Activated CD4-positive, CD25-positive, alpha-beta regulatory T cell (primary cell): ENCODE measurements around the gene DMRT1.

Experiments used
- DNase-seq, 4 experiments: peaks; one replicate each; lab custom pipeline; 2025; lab: John Stamatoyannopoulos, UW

DMRT1 gene

GRCh38 chr9:841371-842209 lies at the start of gene DMRT1:
Gene DMRT1, plus strand, starts transcription at chr9:841697. Its CDS starts 142 bp downstream, at chr9:841839.
- DNase-seq: no peak

GRCh38 chr9:792331-793260 lies 48.9 kb upstream of the DMRT1 start:
- DNase-seq: no peak

GRCh38 chr9:794386-794785 lies 47.1 kb upstream of the DMRT1 start:
- DNase-seq: no peak

GRCh38 chr9:795869-796268 lies 45.6 kb upstream of the DMRT1 start:
- no peak for DNase-seq

GRCh38 chr9:800591-801150 lies 40.8 kb upstream of the DMRT1 start:
- DNase-seq: no peak

- DNase-seq: no peak
These were observed 40.0 kb upstream of the DMRT1 start for GRCh38 chr9:801399-802071.

- DNase-seq: no peak
These were observed 37.5 kb upstream of the DMRT1 start for GRCh38 chr9:804026-804425.

GRCh38 chr9:805151-805550 lies 36.3 kb upstream of the DMRT1 start:
- DNase-seq: no peak

GRCh38 chr9:806285-807156 lies 35.0 kb upstream of the DMRT1 start:
- DNase-seq: no peak

- DNase-seq: no peak
These were observed 30.4 kb upstream of the DMRT1 start for GRCh38 chr9:811106-811531.

GRCh38 chr9:818958-819357 lies 22.5 kb upstream of the DMRT1 start:
- no peak for DNase-seq

- DNase-seq: no peak
These were observed 14.8 kb upstream of the DMRT1 start for GRCh38 chr9:826500-827280.

- no peak for DNase-seq
These were observed 1.2 kb upstream of the DMRT1 start for GRCh38 chr9:840343-840742.

GRCh38 chr9:842635-843426 lies 1.3 kb downstream of the DMRT1 start:
- no peak for DNase-seq

- DNase-seq: no peak
These were observed 1.9 kb downstream of the DMRT1 start for GRCh38 chr9:843427-843785.

GRCh38 chr9:846852-847251 lies 5.4 kb downstream of the DMRT1 start:
- no peak for DNase-seq

- DNase-seq: no peak
These were observed 6.0 kb downstream of the DMRT1 start for GRCh38 chr9:847505-847904.

- no peak for DNase-seq
These were observed 7.9 kb downstream of the DMRT1 start for GRCh38 chr9:849431-849830.

- DNase-seq: no peak
These were observed 11.0 kb downstream of the DMRT1 start for GRCh38 chr9:852539-852938.
